A549 (cell line): ENCODE data around the gene RBM17.

Source experiments
- CBX2 ChIP-seq: fragments of 200-600 bp; sonication (generic); IDR thresholded peaks from 2 replicates; pipeline ENCODE4 v1.6.1; 2016; ENCODE audit warnings: low read depth, mild to moderate bottlenecking, borderline replicate concordance
- FOSL2 ChIP-seq, 2 experiments: fragments of 450-650 bp in 1 of 2; fragments of >200 bp in 1 of 2; sonication (Bioruptor Twin) in 1 of 2; formaldehyde crosslinking; IDR thresholded peaks; 2 replicates each; pipeline versions ENCODE4 v1.5.0 to v1.6.1; 2016 to 2020; ENCODE audit warnings: mild to moderate bottlenecking in 1 of 2, moderate library complexity in 1 of 2
- MAFK ChIP-seq: fragments of 450-650 bp; IDR thresholded peaks from 2 replicates; pipeline ENCODE4 v1.6.1; 2014; ENCODE audit not compliant: partially characterized antibody
- MAZ ChIP-seq: fragments of 150-350 bp; IDR thresholded peaks from 2 replicates; pipeline ENCODE4 v1.6.1; 2014; ENCODE audit warnings: antibody characterized with exemption, low read depth, low read length, borderline replicate concordance
- POLR2A ChIP-seq: IDR thresholded peaks from 2 replicates; pipeline ENCODE4 v1.6.1; 2012; ENCODE audit warnings: mild to moderate bottlenecking, low read length
- RAD21 ChIP-seq, 2 experiments: fragments of >200 bp in 1 of 2; sonication (Bioruptor Twin) in 1 of 2; formaldehyde crosslinking in 1 of 2; IDR thresholded peaks in 1 of 2; conservative IDR thresholded peaks in 1 of 2; 2 replicates in 1 of 2; 3 replicates in 1 of 2; pipeline ENCODE4 v1.6.1; 2012 to 2018; ENCODE audit warnings: inconsistent platforms in 1 of 2
- RCOR1 ChIP-seq: fragments of 150-350 bp; IDR thresholded peaks from 2 replicates; pipeline ENCODE4 v1.6.1; 2014; ENCODE audit warnings: antibody characterized with exemption, low read length, low read depth
- RFX5 ChIP-seq: fragments of 450-650 bp; IDR thresholded peaks from 2 replicates; pipeline ENCODE4 v1.7.1; 2014; ENCODE audit warnings: antibody characterized with exemption, mild to moderate bottlenecking, moderate library complexity
- USF2 ChIP-seq: fragments of 450-650 bp; IDR thresholded peaks from 2 replicates; pipeline ENCODE4 v1.6.1; 2014; ENCODE audit warnings: antibody characterized with exemption
- ZFP36 ChIP-seq: fragments of 450-650 bp; IDR thresholded peaks from 2 replicates; pipeline ENCODE4 v1.6.1; 2014; ENCODE audit warnings: borderline replicate concordance; ENCODE audit not compliant: partially characterized antibody
- TF ChIP-seq, protein P1 (sequence below): fragments of >200 bp; sonication (Bioruptor Twin); formaldehyde crosslinking; IDR thresholded peaks from 3 replicates; pipeline ENCODE4 v1.5.1; 2016

DNA sequence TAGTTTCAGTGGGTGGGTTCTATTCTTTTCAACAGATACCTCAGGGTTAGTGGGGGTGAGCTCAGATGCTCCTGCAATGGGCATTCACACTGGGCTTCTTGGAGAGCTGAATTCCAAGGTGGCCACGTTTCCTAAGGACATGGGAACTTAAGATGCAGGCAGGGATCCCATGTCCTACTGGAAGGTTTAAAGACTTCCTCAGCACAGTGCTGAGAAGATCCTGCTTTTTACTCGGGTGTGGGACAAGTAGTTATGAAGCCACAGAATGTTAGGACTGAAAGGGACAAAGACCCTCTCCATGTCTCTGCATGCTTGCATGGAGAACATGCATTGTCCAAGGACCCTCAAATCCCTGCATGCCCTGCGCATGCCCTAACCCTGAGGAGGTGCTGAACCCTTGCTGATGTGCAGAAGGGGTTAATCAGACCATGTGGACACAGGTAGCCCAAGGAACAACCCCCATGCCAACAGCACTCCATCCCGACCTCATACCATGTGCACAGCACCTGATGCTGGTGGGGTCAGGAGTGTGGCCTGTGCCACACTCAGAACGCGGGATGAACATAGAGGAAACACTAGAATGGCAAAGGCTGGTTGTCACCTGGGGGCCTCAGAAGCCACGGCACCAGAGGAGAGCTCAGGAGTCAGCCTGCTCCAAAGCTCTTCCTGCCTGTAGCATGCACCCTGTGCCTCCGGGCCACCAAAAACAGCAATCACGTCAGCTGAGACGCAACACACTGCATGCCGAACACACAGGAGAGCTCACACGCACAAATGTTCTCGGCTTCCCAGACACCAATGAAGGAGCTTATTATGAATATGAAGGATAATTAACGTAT is 41.8 kb upstream of the RBM17 start:
- TF ChIP-seq, protein P1, sequence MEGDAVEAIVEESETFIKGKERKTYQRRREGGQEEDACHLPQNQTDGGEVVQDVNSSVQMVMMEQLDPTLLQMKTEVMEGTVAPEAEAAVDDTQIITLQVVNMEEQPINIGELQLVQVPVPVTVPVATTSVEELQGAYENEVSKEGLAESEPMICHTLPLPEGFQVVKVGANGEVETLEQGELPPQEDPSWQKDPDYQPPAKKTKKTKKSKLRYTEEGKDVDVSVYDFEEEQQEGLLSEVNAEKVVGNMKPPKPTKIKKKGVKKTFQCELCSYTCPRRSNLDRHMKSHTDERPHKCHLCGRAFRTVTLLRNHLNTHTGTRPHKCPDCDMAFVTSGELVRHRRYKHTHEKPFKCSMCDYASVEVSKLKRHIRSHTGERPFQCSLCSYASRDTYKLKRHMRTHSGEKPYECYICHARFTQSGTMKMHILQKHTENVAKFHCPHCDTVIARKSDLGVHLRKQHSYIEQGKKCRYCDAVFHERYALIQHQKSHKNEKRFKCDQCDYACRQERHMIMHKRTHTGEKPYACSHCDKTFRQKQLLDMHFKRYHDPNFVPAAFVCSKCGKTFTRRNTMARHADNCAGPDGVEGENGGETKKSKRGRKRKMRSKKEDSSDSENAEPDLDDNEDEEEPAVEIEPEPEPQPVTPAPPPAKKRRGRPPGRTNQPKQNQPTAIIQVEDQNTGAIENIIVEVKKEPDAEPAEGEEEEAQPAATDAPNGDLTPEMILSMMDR = no peak
- TF ChIP-seq USF2 (no peak), FOSL2 (IDR thresholded peaks at IDR 0.05) (no peak), FOSL2 (CRISPR knock-in tag; IDR thresholded peaks at IDR 0.05) (no peak), ZFP36 (no peak), POLR2A (no peak), CBX2 (no peak), RFX5 (no peak), MAZ (no peak), RCOR1 (no peak), RAD21 (conservative IDR thresholded peaks at IDR 0.05 in 1 of 2, IDR thresholded peaks at IDR 0.05 in 1 of 2) (no peak), MAFK (no peak)
